SHP77 (cell line): ENCODE data around the gene ACTN3.
"Not testable (repeated sequence)": the region's sequence is repeated elsewhere in the genome, so short reads cannot be mapped to it uniquely, and the experiment has no call there.

Source experiments
- DNase-seq, 2 experiments: peaks; one replicate each; lab custom pipeline; 2025; lab: John Stamatoyannopoulos, UW

Gene ACTN3

GRCh38 chr11:66600631-66601233 is 54.0 kb downstream of the ACTN3 start:
- DNase-seq = no peak

GRCh38 chr11:66603072-66603471 is 56.4 kb downstream of the ACTN3 start:
- DNase-seq = no peak

- DNase-seq = no peak
These were observed 57.5 kb downstream of the ACTN3 start for GRCh38 chr11:66604155-66604554.

GRCh38 chr11:66606608-66607007 is 59.9 kb downstream of the ACTN3 start:
- DNase-seq = not testable (repeated sequence)

- no peak for DNase-seq
These were observed 60.6 kb downstream of the ACTN3 start for GRCh38 chr11:66607126-66607834.

GRCh38 chr11:66609721-66610617 is 63.3 kb downstream of the ACTN3 start:
- no peak for DNase-seq

GRCh38 chr11:66612458-66612857 is 65.8 kb downstream of the ACTN3 start:
- DNase-seq = no peak
